Measurements from ENCODE around the gene PEAR1. TPM values are rescaled to one million over a fixed set of nuclear protein-coding genes. Genes with fewer than 3 reads are reported as not detected.

PEAR1 gene
- polyA plus RNA-seq, 3 donors: 3.3 to 14.3 (median 11.6) TPM

DNA sequence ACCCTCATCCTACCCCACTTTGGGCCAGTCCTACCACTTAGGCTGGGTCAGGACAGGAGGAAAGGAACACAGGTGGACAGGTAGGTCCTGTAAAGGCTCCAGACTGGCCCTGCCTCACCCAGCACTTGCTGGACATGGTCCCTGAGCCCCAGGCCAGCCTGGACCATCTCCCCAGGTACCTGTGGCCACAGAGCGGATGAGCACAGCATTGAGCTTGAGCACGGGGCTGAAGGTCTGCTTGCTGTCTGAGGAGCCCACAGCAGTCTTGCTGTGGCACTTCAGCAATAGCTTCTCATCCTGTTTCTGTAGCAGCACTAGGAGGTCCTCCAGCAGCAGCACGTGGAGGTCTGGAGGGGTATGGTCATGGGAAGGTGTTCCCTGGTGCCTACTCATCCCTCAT, 50.2 kb downstream of the PEAR1 start:
- WGBS, 3 donors: 90 to 94% (median 93%) methylated on average over 3 of the region's 3 CpGs
- H3K27ac ChIP-seq (ENCODE audit: low read depth, low read length): no peak overlapping the region

DNA sequence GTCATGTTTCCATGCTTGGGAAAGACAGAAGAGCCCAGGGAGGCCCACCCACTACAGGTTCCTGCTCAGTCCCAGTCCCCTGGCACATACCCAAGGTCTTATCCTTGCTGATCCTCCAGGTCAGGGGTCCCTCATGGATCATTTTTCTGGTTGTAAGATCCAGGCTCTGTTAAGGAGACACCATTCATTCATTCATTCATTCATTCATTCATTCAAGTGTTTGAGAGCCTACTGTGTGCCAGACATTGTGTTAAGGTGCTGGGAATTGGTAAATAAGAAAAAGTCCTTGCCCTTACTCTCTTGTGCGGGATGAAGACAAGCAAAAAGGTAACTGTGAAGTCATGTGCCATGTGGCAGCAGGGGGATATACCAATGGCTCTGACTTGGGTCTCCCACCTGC, 50.8 kb downstream of the PEAR1 start:
- 93 to 100% (median 100%) methylated on average over 1 of the region's 1 CpG for WGBS, 3 donors
- no peak overlapping the region for H3K27ac ChIP-seq (ENCODE audit: low read depth, low read length)

DNA sequence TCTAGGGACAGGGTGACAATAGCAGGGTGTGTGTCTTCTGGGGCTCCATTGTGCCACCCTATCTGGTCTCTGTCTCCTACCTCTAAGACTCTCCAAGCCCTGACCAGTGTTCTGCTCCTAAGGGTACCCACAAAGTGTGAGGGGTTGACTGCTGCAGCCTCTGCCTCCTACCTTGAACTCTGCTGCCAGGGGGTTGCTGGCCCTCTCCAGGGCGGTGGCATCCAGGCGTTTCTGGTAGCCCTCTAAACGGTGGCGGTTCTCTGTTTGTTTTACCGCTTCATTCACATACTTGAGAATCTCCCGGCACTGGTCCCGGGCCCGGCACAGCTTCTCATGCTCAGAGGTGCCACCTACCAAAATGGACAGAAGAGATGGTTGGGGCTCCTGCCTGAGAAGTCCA, 51.3 kb downstream of the PEAR1 start:
- H3K27ac ChIP-seq (ENCODE audit: low read depth, low read length): no peak overlapping the region
- 95 to 99% (median 95%) methylated on average over 8 of the region's 8 CpGs for WGBS, 3 donors

DNA sequence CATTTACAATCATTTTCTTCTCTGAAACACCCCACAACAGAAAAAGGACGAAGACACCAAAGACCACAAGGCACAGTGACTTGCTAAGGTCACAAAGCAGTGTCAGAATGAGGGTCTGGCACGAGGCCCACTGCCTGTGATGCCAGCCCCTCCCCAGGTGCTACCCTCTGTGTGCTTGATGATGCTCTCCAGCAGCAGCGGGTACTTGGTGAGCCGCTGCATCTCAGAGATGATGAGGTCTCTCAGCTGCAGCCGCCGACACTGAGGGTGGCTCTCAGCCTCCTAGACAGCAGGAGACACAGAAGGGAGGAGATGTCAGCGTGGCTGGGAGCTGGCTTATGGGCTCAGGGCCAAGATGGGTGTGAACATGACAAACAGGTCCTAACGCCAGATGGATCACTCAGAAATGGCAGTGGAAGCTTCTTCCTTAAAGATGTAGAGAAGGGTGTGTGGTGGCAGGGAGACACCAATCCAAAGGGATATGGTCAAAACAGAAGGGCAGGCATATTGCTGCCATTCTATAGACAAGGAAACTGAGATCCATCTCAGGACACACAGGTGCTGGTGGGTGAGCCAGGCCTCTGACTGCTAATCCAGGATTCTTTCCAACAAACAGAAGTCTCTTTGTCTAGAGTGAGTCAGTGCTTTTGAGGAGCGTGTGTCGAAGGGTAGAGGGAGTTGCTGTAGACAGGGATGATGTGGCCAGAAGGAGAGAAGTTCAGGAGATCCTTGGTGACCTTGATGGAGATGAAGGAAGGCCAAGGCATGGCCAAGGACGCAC, 52.6 kb downstream of the PEAR1 start:
- 82 to 87% (median 83%) methylated on average over 11 of the region's 11 CpGs for WGBS, 3 donors

DNA sequence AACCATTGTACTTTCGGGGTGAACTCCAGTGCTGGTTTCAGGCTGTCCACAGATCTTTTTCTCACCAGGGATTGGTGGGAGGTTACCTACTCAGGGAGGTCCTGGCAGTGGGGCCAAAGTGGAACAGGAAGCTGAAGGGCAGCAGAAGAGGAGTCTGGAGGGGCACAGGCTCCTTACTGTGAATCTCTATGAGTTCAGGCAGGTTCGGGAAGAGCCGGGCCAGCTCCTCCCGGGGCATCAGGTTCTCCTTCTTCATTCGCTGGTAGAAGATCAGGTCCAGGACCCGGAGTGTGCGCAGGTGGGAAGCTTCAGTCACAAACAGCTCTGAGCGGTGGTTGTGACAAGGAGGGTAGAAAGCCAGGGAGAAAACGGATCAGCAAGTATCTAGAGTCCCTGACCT, 53.6 kb downstream of the PEAR1 start:
- H3K27ac ChIP-seq (ENCODE audit: low read depth, low read length): no peak overlapping the region
- WGBS, 3 donors: 93 to 96% (median 95%) methylated on average over 9 of the region's 9 CpGs

More for the DNA sequence above, 52.6 kb downstream of the PEAR1 start:
- H3K27ac ChIP-seq (ENCODE audit: low read depth, low read length): no peak overlapping the region

DNA sequence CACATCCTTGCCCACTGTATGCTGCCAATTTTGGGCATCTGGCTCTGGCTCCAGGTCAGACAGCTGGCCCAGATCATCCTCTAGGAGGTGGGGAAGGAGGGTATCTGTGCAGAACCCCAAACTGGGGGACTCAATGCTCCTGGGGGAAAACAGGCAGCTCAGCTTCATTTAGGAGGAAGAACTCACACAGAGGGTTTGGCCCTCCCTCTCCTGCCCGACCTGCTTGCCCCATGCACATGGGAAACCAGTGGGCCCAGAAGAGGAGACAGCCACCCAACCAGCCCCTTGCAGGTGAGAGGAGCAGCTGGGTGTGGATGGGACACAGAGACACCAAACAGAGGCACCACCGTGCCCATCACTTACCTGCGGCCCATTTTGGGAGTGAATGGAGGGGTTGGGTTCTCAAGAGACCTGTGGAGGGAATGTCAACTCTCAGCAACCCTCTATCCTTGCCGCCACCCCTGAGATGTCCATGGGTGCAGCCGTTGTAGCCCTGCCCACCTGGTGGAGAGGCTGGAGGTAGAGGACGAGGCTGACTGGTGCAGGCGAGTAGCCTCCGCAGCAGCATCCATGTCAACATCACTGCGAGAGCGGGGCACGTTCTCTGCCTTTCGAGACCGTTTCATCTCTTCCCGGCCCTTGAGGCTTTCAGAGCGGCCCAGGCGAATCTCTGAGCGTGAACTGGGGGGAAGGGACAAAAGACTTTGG, 54.5 kb downstream of the PEAR1 start:
- H3K27ac ChIP-seq (ENCODE audit: low read depth, low read length): no peak overlapping the region
- WGBS, 3 donors: 95 to 97% (median 97%) methylated on average over 17 of the region's 17 CpGs

DNA sequence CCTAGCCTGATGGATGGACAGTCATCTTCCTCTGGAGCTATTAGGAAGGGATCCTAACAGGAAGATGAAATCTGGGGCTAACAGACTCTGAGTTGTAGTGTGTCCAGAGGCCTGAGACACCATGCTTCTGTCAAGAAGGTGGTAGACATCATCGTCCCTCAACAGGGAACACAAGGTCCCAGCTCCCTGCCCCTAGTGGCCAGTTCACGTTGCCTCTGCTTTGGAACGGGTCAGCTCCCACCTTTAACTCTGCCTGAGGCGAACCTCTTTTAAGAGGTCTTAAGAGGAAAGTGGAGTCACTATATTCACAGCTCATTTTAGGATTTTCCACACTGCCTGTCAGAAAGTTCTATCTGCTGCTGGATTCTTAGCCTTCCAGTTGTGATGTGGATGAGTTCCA, 55.2 kb downstream of the PEAR1 start:
- H3K27ac ChIP-seq (ENCODE audit: low read depth, low read length): no peak overlapping the region
- WGBS, 3 donors: 78 to 89% (median 82%) methylated on average over 4 of the region's 4 CpGs

DNA sequence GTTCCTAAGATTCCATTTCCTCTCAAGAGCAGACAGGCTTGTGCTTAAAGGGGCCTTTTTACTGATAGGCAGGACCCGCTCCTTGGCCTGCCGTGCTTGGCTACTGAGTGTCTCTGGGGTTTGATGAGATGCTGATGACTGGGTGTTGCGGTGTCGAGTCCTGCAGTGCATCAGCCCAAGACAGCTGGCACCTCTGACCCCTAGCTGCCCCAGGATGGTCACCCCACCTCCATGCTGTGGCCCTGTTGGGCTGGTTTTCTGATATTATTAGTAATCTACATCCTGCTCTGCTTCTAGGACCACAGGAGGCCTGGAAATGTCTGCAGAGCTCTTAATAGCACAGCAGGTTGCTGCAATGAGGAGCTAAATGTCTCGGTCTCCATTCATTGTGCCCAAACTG, 55.6 kb downstream of the PEAR1 start:
- WGBS, 3 donors: 94 to 97% (median 97%) methylated on average over 5 of the region's 5 CpGs
- no peak overlapping the region for H3K27ac ChIP-seq (ENCODE audit: low read depth, low read length)

DNA sequence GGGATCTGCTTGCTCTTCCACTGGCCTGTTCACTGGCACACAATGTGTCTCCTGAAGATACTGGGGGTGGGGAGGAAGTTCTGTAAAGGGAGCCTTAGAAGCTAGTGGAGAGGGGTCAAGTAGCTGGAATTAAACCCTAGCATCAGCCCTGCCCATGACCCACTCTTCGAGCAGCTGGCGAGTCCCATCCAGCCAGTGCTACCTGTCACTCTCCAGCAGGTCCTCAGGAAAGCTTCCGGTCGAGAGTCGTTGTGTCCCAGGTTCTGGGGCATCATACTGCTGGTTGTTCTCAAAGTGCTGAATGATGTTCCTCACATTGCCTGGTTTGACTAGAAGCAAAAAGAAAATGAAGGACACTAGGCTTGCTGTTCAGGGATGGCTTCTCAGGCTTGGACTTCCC, 57.9 kb downstream of the PEAR1 start:
- 94 to 98% (median 95%) methylated on average over 5 of the region's 5 CpGs for WGBS, 3 donors
- H3K27ac ChIP-seq (ENCODE audit: low read depth, low read length): no peak overlapping the region

DNA sequence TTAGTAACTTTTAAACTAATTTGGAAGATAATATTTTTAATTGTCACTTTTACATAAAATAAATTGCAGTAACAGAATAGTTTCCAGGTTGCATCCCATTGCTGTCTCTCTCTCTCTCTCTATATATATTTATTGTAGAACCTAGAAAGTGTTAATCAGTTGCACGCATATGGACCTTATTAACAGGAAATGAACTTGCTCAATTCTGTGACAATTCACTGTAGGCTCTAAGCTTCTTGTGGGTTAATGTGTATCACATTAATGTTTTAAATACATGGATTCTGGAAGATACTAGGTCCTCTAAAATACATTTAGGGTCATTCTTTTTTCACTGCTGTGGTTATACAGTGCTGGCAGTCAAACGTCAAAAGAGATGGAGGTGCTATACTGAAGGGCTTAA, 60.1 kb downstream of the PEAR1 start:
- H3K27ac ChIP-seq (ENCODE audit: low read depth, low read length): no peak overlapping the region
- WGBS, 3 donors: 67 to 86% (median 70%) methylated on average over 2 of the region's 2 CpGs

DNA sequence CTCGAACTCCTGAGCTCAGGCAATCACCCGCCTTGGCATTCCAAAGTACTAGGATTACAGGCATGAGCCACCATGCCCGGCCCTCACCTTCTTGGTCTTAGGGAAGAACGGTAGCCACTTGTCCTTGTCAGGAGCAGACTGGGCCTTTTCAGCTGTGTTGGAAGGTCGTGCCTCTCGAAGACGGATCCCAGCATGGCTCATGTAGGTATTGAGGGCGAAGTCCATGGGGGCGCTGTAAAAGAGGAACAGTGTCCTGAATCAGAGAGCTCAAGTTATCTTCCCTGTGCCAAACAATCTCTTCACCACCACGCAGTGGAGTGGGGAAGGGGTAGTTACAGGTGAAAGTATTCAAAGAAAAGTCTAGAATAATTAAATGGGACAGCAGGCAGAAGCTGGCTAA, 62.8 kb downstream of the PEAR1 start:
- 90 to 94% (median 93%) methylated on average over 10 of the region's 10 CpGs for WGBS, 3 donors
- H3K27ac ChIP-seq (ENCODE audit: low read depth, low read length): no peak overlapping the region

DNA sequence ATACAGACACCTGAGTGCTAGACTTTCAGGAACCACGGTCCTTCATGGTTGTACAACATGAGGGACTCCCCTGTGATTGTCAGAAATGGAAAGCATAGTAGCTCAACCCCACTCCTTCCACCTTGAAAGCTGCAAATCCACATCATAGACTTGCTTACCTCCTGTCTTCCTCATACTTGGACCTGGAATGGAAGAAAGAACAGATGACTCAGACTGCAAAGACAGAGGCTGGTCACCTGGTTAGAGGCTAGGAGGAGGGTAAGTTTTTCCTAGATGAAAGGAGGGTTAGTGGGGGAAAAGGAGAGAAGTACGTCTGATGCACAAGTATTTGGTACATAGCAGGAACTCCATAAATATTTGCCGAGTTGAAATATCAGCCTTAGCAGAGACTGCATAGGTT, 64.1 kb downstream of the PEAR1 start:
- H3K27ac ChIP-seq (ENCODE audit: low read depth, low read length): no peak overlapping the region
- 85 to 94% (median 91%) methylated on average over 3 of the region's 3 CpGs for WGBS, 3 donors

DNA sequence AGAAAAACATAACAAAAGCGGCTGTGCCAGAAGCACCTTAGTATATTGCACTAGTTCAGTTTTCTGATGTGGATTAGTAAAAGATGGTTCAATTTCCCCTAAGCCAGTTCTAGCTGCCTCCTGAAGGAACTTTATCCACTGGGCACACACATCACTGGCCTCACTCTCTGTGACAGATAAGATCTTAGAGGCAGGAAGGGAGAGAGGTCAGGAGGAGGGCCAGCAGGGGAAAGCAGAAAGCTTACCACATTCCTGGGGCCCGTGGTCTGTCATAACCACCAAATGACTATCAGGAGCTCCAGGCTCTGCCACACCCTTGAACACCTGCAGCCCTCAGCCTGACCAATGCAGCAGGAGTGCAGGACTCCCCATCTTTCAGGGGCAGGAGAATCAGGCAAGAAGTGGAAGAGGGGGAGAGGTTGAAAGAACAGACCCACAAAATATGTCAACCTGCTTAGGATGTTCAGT, 64.8 kb downstream of the PEAR1 start:
- H3K27ac ChIP-seq (ENCODE audit: low read depth, low read length): no peak overlapping the region
- WGBS, 3 donors: 56 to 68% (median 60%) methylated on average over 2 of the region's 2 CpGs

DNA sequence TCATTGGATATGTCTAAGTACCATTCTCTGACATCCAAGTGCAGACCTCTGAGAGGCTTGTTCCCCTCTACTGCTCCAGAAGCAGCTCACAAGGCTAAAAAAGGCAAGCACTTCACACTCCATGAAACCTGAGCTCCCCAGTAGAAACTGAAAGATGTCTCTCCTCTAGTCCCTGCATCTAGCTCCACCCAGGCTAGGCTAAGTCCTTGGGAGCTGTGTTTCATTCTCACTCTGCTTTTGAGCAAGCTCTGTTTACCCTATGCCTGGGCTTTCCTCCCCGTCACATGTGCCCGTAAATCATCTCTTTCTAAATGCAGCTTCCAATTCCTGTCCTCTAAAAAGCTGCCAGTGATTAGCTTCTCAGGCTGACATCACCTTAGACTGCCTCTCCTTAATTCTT, 65.9 kb downstream of the PEAR1 start:
- H3K27ac ChIP-seq (ENCODE audit: low read depth, low read length): no peak overlapping the region
- WGBS, 3 donors: 63 to 89% (median 81%) methylated on average over 2 of the region's 2 CpGs

DNA sequence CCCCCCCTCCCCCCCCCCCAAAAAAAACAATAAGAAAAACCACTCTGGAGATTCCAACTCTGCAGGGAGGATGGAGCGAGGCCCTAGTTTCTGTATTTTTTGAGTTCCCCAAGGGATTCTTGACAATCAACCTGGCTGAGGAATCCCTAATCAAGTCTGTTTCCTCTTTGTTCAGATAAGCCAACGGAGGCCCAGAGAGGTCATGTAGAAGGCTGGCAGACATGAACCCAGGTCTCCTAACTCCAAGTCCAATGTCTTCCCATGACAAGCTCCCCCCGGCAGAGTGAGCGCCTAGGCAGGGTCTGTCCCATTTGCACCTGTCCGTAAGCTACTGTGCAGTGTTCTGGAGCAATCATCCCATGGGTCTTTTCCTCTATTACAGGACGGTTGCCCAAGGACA, 66.4 kb downstream of the PEAR1 start:
- 87 to 94% (median 89%) methylated on average over 6 of the region's 6 CpGs for WGBS, 3 donors
- H3K27ac ChIP-seq (ENCODE audit: low read depth, low read length): no peak overlapping the region

DNA sequence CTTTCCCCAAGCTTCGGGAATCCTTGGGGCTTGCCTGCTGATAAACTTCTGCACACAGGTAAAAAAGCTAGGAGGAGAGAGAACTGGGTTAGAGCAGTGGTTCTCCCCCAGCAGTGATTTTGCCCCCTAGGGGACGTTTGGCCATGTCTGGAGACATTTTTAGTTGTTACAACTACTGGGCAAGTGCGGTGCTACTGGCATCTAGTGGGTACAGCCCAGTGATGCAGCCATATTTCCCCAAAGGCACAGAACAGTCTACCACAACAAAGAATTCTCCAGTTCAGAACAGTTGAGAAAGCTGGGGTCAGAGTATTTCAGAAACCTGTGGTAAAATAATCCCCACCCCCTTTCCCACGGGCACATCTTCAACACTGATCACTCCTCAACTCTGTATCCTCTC, 68.2 kb downstream of the PEAR1 start:
- 71 to 79% (median 73%) methylated on average over 4 of the region's 4 CpGs for WGBS, 3 donors
- no peak overlapping the region for H3K27ac ChIP-seq (ENCODE audit: low read depth, low read length)

DNA sequence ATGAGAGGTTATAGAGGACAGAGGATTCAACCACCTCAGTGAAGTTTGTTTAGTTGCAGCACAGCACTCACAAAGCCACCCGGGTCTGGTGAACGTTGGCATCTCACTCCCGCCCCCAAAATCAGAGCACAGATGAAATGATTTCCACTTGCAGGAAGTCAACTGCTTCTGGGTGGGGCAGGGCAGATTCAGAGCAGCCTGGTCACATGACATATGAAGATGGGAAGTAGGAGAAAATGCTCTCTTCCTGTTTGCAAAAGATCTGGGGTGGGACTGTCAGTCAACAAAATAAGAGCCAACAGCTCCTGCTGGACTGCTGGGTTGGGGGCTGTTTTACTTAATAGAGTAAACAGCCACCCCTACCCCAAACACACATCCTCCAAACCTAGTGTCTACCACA, 70.1 kb downstream of the PEAR1 start:
- 23 to 46% (median 30%) methylated on average over 3 of the region's 3 CpGs for WGBS, 3 donors
- no peak overlapping the region for H3K27ac ChIP-seq (ENCODE audit: low read depth, low read length)

DNA sequence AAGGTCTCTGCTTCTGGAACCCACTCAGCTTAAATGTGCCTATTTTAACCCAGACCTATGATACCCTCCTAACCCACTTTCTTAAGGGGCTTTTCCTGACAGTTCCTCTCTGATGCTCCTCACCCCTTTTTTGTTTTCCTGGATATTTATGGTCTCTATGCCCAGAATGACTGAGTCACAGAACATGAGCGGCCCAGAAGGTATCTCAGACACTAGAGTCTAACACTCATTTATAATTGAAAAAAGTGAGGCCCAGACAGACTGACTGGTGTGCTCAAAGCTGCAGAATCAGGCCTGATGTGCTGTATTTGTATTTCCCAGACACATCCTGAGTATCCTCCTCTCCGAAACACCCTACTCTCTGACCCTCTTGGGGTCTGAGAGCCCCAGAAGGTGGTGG, 70.9 kb downstream of the PEAR1 start:
- WGBS, 3 donors: 96 to 97% (median 96%) methylated on average over 2 of the region's 2 CpGs

More for the DNA sequence above, 70.9 kb downstream of the PEAR1 start:
- no peak overlapping the region for H3K27ac ChIP-seq (ENCODE audit: low read depth, low read length)

Measured in adipose tissue (tissue), 3 donors.